H1 (cell line): ENCODE results near the gene FRMD4B.

Source experiments
- ASH2L ChIP-seq: fragments of 200-600, 300-600 bp; sonication (generic); IDR thresholded peaks from one replicate; pipeline ENCODE4 v1.7.1; 2017; ENCODE audit warnings: low read length
- EP300 ChIP-seq, 2 experiments: IDR thresholded peaks; 1 replicate in 1 of 2; 2 replicates in 1 of 2; pipeline ENCODE4 v1.6.1; 2011 to 2012; ENCODE audit warnings: low read depth in 2 of 2, low read length in 2 of 2, mild to moderate bottlenecking in 2 of 2, borderline replicate concordance in 1 of 2, inconsistent platforms in 1 of 2, moderate library complexity in 1 of 2
- JUN ChIP-seq: IDR thresholded peaks from 2 replicates; pipeline ENCODE4 v1.6.1; 2011; ENCODE audit warnings: low read depth, mild to moderate bottlenecking, improper control_type of control experiment, low read length
- PHF8 ChIP-seq: fragments of 200-600 bp; sonication (generic); conservative IDR thresholded peaks from 2 replicates; pipeline ENCODE4 v1.7.1; 2012; ENCODE audit warnings: low read depth, mild to moderate bottlenecking, inconsistent platforms, low read length, moderate library complexity
- POLR2A ChIP-seq, 2 experiments: IDR thresholded peaks; 1 replicate in 1 of 2; 2 replicates in 1 of 2; pipeline ENCODE4 v1.6.1; 2011; ENCODE audit warnings: low read depth in 2 of 2, low read length in 2 of 2, mild to moderate bottlenecking in 2 of 2; ENCODE audit errors: control extremely low read depth in 1 of 2
- POLR2AphosphoS5 ChIP-seq: IDR thresholded peaks from 2 replicates; pipeline ENCODE4 v1.6.1; 2011; ENCODE audit warnings: low read depth, low read length
- SIN3A ChIP-seq, 2 experiments: IDR thresholded peaks in 1 of 2; conservative IDR thresholded peaks in 1 of 2; 2 replicates each; pipeline ENCODE4 v1.6.1; 2011 to 2012; ENCODE audit warnings: low read length in 2 of 2, improper control_type of control experiment in 1 of 2, low read depth in 1 of 2, mild to moderate bottlenecking in 1 of 2
- TAF1 ChIP-seq: IDR thresholded peaks from 2 replicates; pipeline ENCODE4 v1.6.1; 2011; ENCODE audit warnings: mild to moderate bottlenecking, low read depth, low read length
- ZNF274 ChIP-seq: IDR thresholded peaks from 2 replicates; pipeline ENCODE4 v1.7.0; 2012; ENCODE audit warnings: low read length, borderline replicate concordance; ENCODE audit errors: extremely low read depth
- TF ChIP-seq, protein P1 (sequence below), 3 experiments: IDR thresholded peaks; 1 replicate in 2 of 3; 2 replicates in 1 of 3; pipeline versions ENCODE4 v1.5.1 to v1.6.1; 2011; ENCODE audit warnings: low read length in 3 of 3, mild to moderate bottlenecking in 3 of 3, inconsistent platforms in 2 of 3, low read depth in 1 of 3, moderate library complexity in 1 of 3; ENCODE audit not compliant: insufficient read depth in 1 of 3; ENCODE audit errors: control extremely low read depth in 1 of 3

GRCh38 chr3:69390771-69391170 lies 4.9 kb upstream of the FRMD4B start:
- TF ChIP-seq POLR2AphosphoS5 (no peak), TAF1 (no peak), PHF8 (no peak), JUN (no peak), POLR2A (IDR thresholded peaks at IDR 0.05; ENCODE audit: control extremely low read depth in 1 of 2, low read depth in 2 of 2, low read length in 2 of 2) (no peak), ZNF274 (no peak), EP300 (IDR thresholded peaks at IDR 0.05; ENCODE audit: borderline replicate concordance in 1 of 2, low read depth in 2 of 2, low read length in 2 of 2) (no peak), ASH2L (no peak), SIN3A (conservative IDR thresholded peaks at IDR 0.05 in 1 of 2, IDR thresholded peaks at IDR 0.05 in 1 of 2; ENCODE audit: low read depth in 1 of 2, low read length in 2 of 2) (no peak)
- TF ChIP-seq, protein P1, sequence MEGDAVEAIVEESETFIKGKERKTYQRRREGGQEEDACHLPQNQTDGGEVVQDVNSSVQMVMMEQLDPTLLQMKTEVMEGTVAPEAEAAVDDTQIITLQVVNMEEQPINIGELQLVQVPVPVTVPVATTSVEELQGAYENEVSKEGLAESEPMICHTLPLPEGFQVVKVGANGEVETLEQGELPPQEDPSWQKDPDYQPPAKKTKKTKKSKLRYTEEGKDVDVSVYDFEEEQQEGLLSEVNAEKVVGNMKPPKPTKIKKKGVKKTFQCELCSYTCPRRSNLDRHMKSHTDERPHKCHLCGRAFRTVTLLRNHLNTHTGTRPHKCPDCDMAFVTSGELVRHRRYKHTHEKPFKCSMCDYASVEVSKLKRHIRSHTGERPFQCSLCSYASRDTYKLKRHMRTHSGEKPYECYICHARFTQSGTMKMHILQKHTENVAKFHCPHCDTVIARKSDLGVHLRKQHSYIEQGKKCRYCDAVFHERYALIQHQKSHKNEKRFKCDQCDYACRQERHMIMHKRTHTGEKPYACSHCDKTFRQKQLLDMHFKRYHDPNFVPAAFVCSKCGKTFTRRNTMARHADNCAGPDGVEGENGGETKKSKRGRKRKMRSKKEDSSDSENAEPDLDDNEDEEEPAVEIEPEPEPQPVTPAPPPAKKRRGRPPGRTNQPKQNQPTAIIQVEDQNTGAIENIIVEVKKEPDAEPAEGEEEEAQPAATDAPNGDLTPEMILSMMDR (IDR thresholded peaks at IDR 0.05; ENCODE audit: control extremely low read depth in 1 of 3, insufficient read depth in 1 of 3, low read depth in 1 of 3, low read length in 3 of 3): no peak
